Vagina (tissue), 2 donors: ENCODE data around the gene TTC4.

Source experiments
- CTCF ChIP-seq, 3 experiments: fragments of 450-650 bp in 2 of 3; fragments of 200-600 bp in 1 of 3; sonication (generic) in 1 of 3; IDR thresholded peaks; one replicate each; pipeline ENCODE4 v1.5.1; 2017 to 2019; ENCODE audit warnings: antibody characterized with exemption in 3 of 3, mild to moderate bottlenecking in 2 of 3, moderate library complexity in 2 of 3
- POLR2A ChIP-seq, 2 donors: fragments of 450-650 bp; IDR thresholded peaks; one replicate each; pipeline ENCODE4 v1.6.1; 2017; ENCODE audit warnings: antibody characterized with exemption in 2 of 2, mild to moderate bottlenecking in 2 of 2, moderate library complexity in 2 of 2
- POLR2AphosphoS5 ChIP-seq, 2 donors: sonication (generic); formaldehyde crosslinking; IDR thresholded peaks; one replicate each; pipeline ENCODE4 v1.9.0; 2017; ENCODE audit warnings: antibody characterized with exemption in 2 of 2, mild to moderate bottlenecking in 2 of 2, low read depth in 1 of 2; ENCODE audit not compliant: insufficient read depth in 1 of 2

GRCh38 chr1:54748094-54748835 lies 32.6 kb downstream of the TTC4 start:
- TF ChIP-seq CTCF (IDR thresholded peaks at IDR 0.05), result no peak
- TF ChIP-seq POLR2A (IDR thresholded peaks at IDR 0.05), result no peak
- no peak for TF ChIP-seq POLR2AphosphoS5 (IDR thresholded peaks at IDR 0.05; ENCODE audit: insufficient read depth in 1 of 2, low read depth in 1 of 2)
